ENCODE results near the gene TTC14. TPM values are rescaled to one million over a fixed set of nuclear protein-coding genes. Genes with fewer than 3 reads are reported as not detected.

TTC14 gene
- total and polyA plus RNA-seq, 2 experiments from 2014 or later, result 27.8 to 37.0 TPM

DNA sequence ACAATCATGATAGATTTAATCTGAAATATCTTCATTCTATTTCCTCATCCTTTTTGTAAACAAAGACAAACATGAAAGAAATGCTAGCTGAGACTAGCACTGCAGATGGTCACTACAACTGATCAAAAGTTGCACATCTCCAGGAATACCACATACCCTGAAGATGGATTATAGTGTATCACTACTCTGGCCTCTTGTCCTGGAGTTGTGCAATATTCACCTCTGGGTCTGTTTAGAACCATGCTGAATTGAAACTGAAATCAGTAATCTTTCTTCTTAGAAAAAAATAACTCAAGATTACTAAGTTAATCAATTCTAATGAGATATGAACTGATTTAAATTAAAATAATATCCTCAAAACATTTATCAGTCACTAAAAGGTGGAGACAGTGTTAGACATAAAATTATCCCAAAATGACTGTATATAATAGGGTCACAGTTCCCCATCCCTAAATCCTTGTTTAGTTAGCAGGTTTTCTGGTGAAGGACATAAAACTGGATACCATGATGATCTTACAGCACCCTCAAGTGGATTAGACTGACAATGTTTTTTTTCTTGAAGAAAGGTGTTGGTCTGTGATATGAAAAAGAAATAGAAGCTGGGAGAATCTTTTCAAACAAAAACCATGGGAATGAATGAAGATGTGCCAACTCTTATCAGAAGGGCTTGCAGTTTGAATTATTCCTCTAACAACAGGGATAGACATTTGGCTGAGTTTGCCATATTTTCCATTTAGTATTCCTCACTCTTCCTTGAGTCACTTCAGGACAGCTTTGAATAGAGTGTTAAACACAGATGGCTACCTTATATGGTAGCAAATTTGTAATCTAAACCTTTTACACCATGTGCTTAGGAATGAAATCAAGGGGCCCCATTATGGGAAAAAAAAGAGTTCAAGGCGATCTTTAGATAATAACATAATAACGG, 7.1 kb upstream of the TTC14 start:
- H3K4me1 ChIP-seq (ENCODE audit: low read depth), result no peaks in the 10 kb centered on the region
- H3K27ac ChIP-seq, result no peak overlapping the region
- no peaks in the 10 kb centered on the region for H3K9me3 ChIP-seq (ENCODE audit: low read depth)
- H3K4me3 ChIP-seq, result no peak overlapping the region
- no peaks in the 10 kb centered on the region for H3K36me3 ChIP-seq
- peak; percentile 15 for TF ChIP-seq CTCF (IDR thresholded peaks at IDR 0.05; ENCODE audit: low read depth, low read length)
- peaks cover 43% of the 10 kb centered on the region for H3K27me3 ChIP-seq
- DNase-seq (ENCODE audit: low read depth in 1 of 2, low spot score in 1 of 2), result peak in 1 of 2 donors; percentile 36

DNA sequence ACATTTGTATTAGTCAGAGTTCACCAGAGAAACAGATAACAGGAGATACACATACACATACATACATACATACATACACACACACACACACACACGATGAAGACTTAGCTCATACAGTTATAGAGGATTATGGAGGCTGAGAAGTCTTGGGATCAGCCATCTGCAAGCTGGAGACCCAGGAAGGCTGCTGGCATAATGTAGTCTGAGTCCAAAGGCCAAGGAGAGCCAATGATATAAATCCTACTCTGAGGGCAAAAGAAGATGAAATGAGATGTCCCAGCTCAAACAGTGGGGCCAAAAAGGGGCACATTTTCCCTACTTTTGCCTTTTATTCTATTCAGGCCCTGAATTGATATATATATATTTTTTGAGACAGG, 6.4 kb upstream of the TTC14 start:
- TF ChIP-seq CTCF (IDR thresholded peaks at IDR 0.05; ENCODE audit: low read depth, low read length), result no peak
- Histone ChIP-seq H3K27ac (no peak overlapping the region), H3K4me1 (ENCODE audit: low read depth) (no peaks in the 10 kb centered on the region), H3K4me3 (no peak overlapping the region), H3K27me3 (peaks cover 49% of the 10 kb centered on the region), H3K9me3 (ENCODE audit: low read depth) (no peaks in the 10 kb centered on the region), H3K36me3 (no peaks in the 10 kb centered on the region)
- no peak for DNase-seq (ENCODE audit: low read depth in 1 of 2, low spot score in 1 of 2)

- TF ChIP-seq CTCF (IDR thresholded peaks at IDR 0.05; ENCODE audit: low read depth, low read length), result no peak
- DNase-seq (ENCODE audit: low read depth in 1 of 2, low spot score in 1 of 2), result no peak
- Histone ChIP-seq H3K4me3 (no peak overlapping the region), H3K4me1 (ENCODE audit: low read depth) (peaks cover 9% of the 10 kb centered on the region), H3K36me3 (peaks cover 6% of the 10 kb centered on the region), H3K27ac (no peak overlapping the region), H3K27me3 (peaks cover 54% of the 10 kb centered on the region), H3K9me3 (ENCODE audit: low read depth) (no peaks in the 10 kb centered on the region)
Observed at GRCh38 chr3:180600473-180600872, 1.5 kb upstream of the TTC14 start.

- peaks cover 3% of the 10 kb centered on the region for H3K4me1 ChIP-seq (ENCODE audit: low read depth)
- H3K27ac ChIP-seq, result no peak overlapping the region
- H3K36me3 ChIP-seq, result peaks cover 68% of the 10 kb centered on the region
- H3K9me3 ChIP-seq (ENCODE audit: low read depth), result no peaks in the 10 kb centered on the region
- DNase-seq (ENCODE audit: low read depth in 1 of 2, low spot score in 1 of 2), result no peak
- H3K27me3 ChIP-seq, result no peaks in the 10 kb centered on the region
- no peak overlapping the region for H3K4me3 ChIP-seq
- TF ChIP-seq CTCF (IDR thresholded peaks at IDR 0.05; ENCODE audit: low read depth, low read length), result no peak
Observed at GRCh38 chr3:180611006-180611405, 9.0 kb downstream of the TTC14 start.

DNA sequence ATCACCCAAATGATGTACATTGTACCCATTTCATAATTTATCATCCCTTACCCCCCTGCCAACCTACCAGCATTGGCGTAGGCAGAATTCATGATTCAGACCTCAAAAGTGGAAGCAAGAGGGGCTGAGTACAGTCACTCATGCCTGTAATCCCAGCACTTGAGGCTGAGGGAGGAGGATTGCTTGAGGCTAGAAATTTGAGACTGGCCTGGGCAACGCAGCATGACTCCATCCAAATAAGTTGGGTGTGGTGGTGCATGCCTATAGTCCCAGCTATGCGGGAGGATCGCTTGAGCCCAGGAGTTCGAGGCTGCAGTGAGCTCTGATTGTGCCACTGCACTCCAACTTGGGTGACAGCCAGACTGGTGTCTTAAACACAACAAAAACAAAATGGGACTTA, 10.4 kb downstream of the TTC14 start:
- Histone ChIP-seq H3K4me1 (ENCODE audit: low read depth) (peaks cover 5% of the 10 kb centered on the region), H3K27me3 (no peaks in the 10 kb centered on the region), H3K36me3 (peaks cover 55% of the 10 kb centered on the region), H3K4me3 (no peak overlapping the region), H3K27ac (no peak overlapping the region), H3K9me3 (ENCODE audit: low read depth) (no peaks in the 10 kb centered on the region)
- no peak for DNase-seq (ENCODE audit: low read depth in 1 of 2, low spot score in 1 of 2)
- TF ChIP-seq CTCF (IDR thresholded peaks at IDR 0.05; ENCODE audit: low read depth, low read length), result no peak

All from cardiac muscle cell (in vitro differentiated cells and primary cell).